IMR-90 (cell line): ENCODE results near the gene ASRGL1. TPM values are rescaled to one million over a fixed set of nuclear protein-coding genes. Genes with fewer than 3 reads are reported as not detected.

Source experiments
- ATAC-seq: fragments of 200-7000 bp; cut with Tn5 transposase; 2 replicates; pipeline ENCODE4 v1.9.1; 2020; ENCODE audit warnings: low read depth, mild to moderate bottlenecking, moderate library complexity
- BruUV-seq: library from RNA; stranded (reverse); fragments of 400-500 nt; replicated peaks from 2 replicates; lab custom pipeline; 2021; lab: Mats Ljungman, UMichigan
- CTCF ChIA-PET: fragments of 300-600 bp; formaldehyde crosslinking; extraction: SDS; loops from one replicate; lab custom pipeline; 2021; ENCODE audit warnings: antibody characterized with exemption; lab: Yijun Ruan, JAX
- POLR2A ChIA-PET: fragments of 300-600 bp; sonication (Branson Sonifier 250); formaldehyde crosslinking; loops from one replicate; lab custom pipeline; 2022; ENCODE audit warnings: antibody characterized with exemption; ENCODE audit not compliant: unreplicated experiment; lab: Charles Lee
- DNase-seq: peaks from one replicate; pipeline ENCODE4 v3.0.0; 2013
- H2AFZ ChIP-seq: replicated peaks from 2 replicates; pipeline ENCODE3; 2013; ENCODE audit warnings: low read length, mild to moderate bottlenecking; ENCODE audit not compliant: poor library complexity
- H2AK5ac ChIP-seq: 2 replicates; pipeline ENCODE4 v1.6.1; 2013; ENCODE audit warnings: low read depth, low read length, inconsistent platforms
- H2AK9ac ChIP-seq: replicated peaks from 2 replicates; pipeline ENCODE3; 2013; ENCODE audit warnings: mild to moderate bottlenecking, low read depth, low read length, moderate library complexity; ENCODE audit not compliant: poor library complexity
- H2BK120ac ChIP-seq: 2 replicates; pipeline ENCODE4 v1.6.1; 2013; ENCODE audit warnings: low read depth, low read length, inconsistent platforms
- H2BK15ac ChIP-seq: 3 replicates; pipeline ENCODE4 v1.6.1; 2013; ENCODE audit warnings: low read depth, low read length, inconsistent platforms
- H2BK20ac ChIP-seq: 2 replicates; pipeline ENCODE4 v1.6.1; 2013; ENCODE audit warnings: low read depth, mild to moderate bottlenecking, inconsistent platforms, low read length, moderate library complexity
- H2BK5ac ChIP-seq: 2 replicates; pipeline ENCODE4 v1.6.1; 2013; ENCODE audit warnings: mild to moderate bottlenecking, low read depth, low read length, inconsistent platforms; ENCODE audit not compliant: poor library complexity, severe bottlenecking
- H3K14ac ChIP-seq: replicated peaks from 2 replicates; pipeline ENCODE4 v1.6.1; 2013; ENCODE audit warnings: low read depth, low read length, inconsistent platforms
- H3K18ac ChIP-seq: 2 replicates; pipeline ENCODE4 v1.6.1; 2013; ENCODE audit warnings: low read depth, low read length, control low read depth
- H3K23ac ChIP-seq: 2 replicates; pipeline ENCODE4 v1.6.1; 2013; ENCODE audit warnings: low read depth, low read length, inconsistent platforms
- H3K27ac ChIP-seq: 2 replicates; pipeline ENCODE4 v1.5.1; 2013; ENCODE audit warnings: mild to moderate bottlenecking, control low read depth, low read length; ENCODE audit not compliant: insufficient read depth
- H3K27me3 ChIP-seq: 2 replicates; pipeline ENCODE4 v1.6.1; 2013; ENCODE audit warnings: low read length; ENCODE audit not compliant: control insufficient read depth, insufficient read depth
- H3K36me3 ChIP-seq: 2 replicates; pipeline ENCODE4 v1.6.1; 2013; ENCODE audit warnings: low read length, mixed read lengths; ENCODE audit not compliant: control insufficient read depth, insufficient read depth
- H3K4ac ChIP-seq: 2 replicates; pipeline ENCODE4 v1.6.1; 2013; ENCODE audit warnings: low read depth, low read length, inconsistent platforms
- H3K4me1 ChIP-seq: 2 replicates; pipeline ENCODE4 v1.6.1; 2013; ENCODE audit warnings: low read length, mixed read lengths; ENCODE audit not compliant: control insufficient read depth, insufficient read depth
- H3K4me2 ChIP-seq: 2 replicates; pipeline ENCODE4 v1.6.1; 2013; ENCODE audit warnings: low read depth, mild to moderate bottlenecking, control low read depth, low read length, moderate library complexity
- H3K4me3 ChIP-seq: 2 replicates; pipeline ENCODE4 v1.5.1; 2013; ENCODE audit warnings: low read depth, mild to moderate bottlenecking, control low read depth, low read length, moderate library complexity; ENCODE audit not compliant: insufficient read depth
- H3K56ac ChIP-seq: 2 replicates; pipeline ENCODE4 v1.6.1; 2013; ENCODE audit warnings: low read length, inconsistent platforms; ENCODE audit not compliant: insufficient read depth; ENCODE audit errors: extremely low read depth
- H3K79me1 ChIP-seq, 2 experiments: 2 replicates each; pipeline ENCODE4 v1.6.1; 2013; ENCODE audit warnings: low read length in 2 of 2, inconsistent platforms in 1 of 2, low read depth in 1 of 2
- H3K9ac ChIP-seq: 2 replicates; pipeline ENCODE4 v1.6.1; 2013; ENCODE audit warnings: low read depth, low read length, control low read depth
- H3K9me1 ChIP-seq: 2 replicates; pipeline ENCODE4 v1.6.1; 2013; ENCODE audit warnings: low read length, inconsistent platforms; ENCODE audit not compliant: insufficient read depth
- H3K9me3 ChIP-seq: 2 replicates; pipeline ENCODE4 v1.6.1; 2013; ENCODE audit warnings: low read length; ENCODE audit not compliant: control insufficient read depth, insufficient read depth
- H4K20me1 ChIP-seq: 2 replicates; pipeline ENCODE4 v1.6.1; 2013; ENCODE audit warnings: low read length, inconsistent platforms; ENCODE audit not compliant: insufficient read depth
- H4K5ac ChIP-seq: 2 replicates; pipeline ENCODE4 v1.6.1; 2013; ENCODE audit warnings: mild to moderate bottlenecking, low read depth, low read length, control low read depth
- H4K8ac ChIP-seq, 2 experiments: 2 replicates each; pipeline ENCODE4 v1.6.1; 2013; ENCODE audit warnings: low read depth in 2 of 2, low read length in 2 of 2, control low read depth in 1 of 2, inconsistent platforms in 1 of 2
- H4K91ac ChIP-seq: 2 replicates; pipeline ENCODE4 v1.6.1; 2013; ENCODE audit warnings: low read depth, low read length, inconsistent platforms; ENCODE audit not compliant: insufficient read depth
- FOS ChIP-seq: fragments of 150-350 bp; IDR thresholded peaks from 2 replicates; pipeline ENCODE4 v1.6.1; 2016; ENCODE audit warnings: low read depth, low read length
- MXI1 ChIP-seq: IDR thresholded peaks from 2 replicates; pipeline ENCODE4 v1.6.1; 2012; ENCODE audit warnings: low read depth, mild to moderate bottlenecking, low read length, moderate library complexity, borderline replicate concordance
- NFE2L2 ChIP-seq: fragments of 150-350 bp; IDR thresholded peaks from 2 replicates; pipeline ENCODE4 v1.6.1; 2016; ENCODE audit warnings: low read depth, mild to moderate bottlenecking, low read length
- RFX5 ChIP-seq: IDR thresholded peaks from 2 replicates; pipeline ENCODE4 v1.8.0; 2012; ENCODE audit warnings: low read depth, mild to moderate bottlenecking, low read length, moderate library complexity
- WGBS, 2 experiments: methylation state at CpG; one replicate each; pipeline versions ENCODE4 v1.1.5 to v1.1.7; 2013; ENCODE audit warnings: missing lambda C conversion rate in 2 of 2; ENCODE audit not compliant: insufficient read length in 1 of 2; ENCODE audit errors: extremely low coverage in 2 of 2; 5-methylcytosine and 5-hydroxymethylcytosine counted together
- dilution Hi-C: fragments of 300-500 bp; cut with HindIII; formaldehyde crosslinking; loops from one replicate; pipeline ENCODE4 v1.14.3; 2018; ENCODE audit warnings: low sequenced_read_pairs; ENCODE audit not compliant: unreplicated experiment
- in situ Hi-C: fragments of 300-500 bp; cut with MboI; formaldehyde crosslinking; loops from 3 replicates; pipeline ENCODE4 v1.14.3; 2019; ENCODE audit warnings: low sequenced_read_pairs, inconsistent platforms, mixed read lengths
- intact Hi-C: fragments of 100-400 bp; cut with micrococcal nuclease; formaldehyde crosslinking; loops from 2 replicates; pipeline ENCODE4 v1.10.0; 2022
- polyA plus RNA-seq, 3 experiments: library from polyadenylated mRNA; depleted of rRNA; stranded (reverse); fragments of >200 nt; gene quantifications; 2 replicates each; pipeline ENCODE4 v1.2.3, GENCODE V29; 2012; ENCODE audit warnings: low replicate concordance in 1 of 3
- total RNA-seq: library from RNA; depleted of rRNA; stranded (reverse); fragments of >200 nt; gene quantifications from 2 replicates; pipeline ENCODE4 v1.2.3, GENCODE V29; 2012
- TF ChIP-seq, protein P1 (sequence below): fragments of 150-350 bp; IDR thresholded peaks from 2 replicates; pipeline ENCODE4 v1.6.1; 2017; ENCODE audit warnings: mild to moderate bottlenecking, antibody characterized with exemption, low read length, low read depth

The ASRGL1 gene
- total and polyA plus RNA-seq, 2 of the 4 experiments (the other 2 are of a cell fraction), result 0.72 TPM; not detected in 1

DNA sequence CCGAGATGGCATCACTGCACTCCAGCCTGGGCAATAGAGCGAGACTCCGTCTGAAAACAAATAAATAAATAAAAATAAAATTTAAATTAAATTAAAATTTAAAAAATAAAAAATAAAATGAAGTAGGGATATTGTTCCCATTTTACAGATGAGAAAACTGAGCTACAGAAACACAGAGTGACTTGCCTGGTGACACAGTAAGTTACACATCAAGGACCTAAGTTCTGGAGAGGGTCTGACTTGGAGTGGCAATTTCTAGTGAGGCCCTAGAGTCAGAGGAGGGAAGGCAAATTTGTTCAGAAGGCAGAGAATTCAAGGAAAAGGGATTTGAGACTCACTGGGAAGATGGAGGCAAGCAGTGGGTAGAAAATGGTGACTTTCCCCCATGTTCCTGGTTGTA lies 83.6 kb downstream of the ASRGL1 start:
- POLR2A ChIA-PET, result no interaction called here
- BruUV-seq, result no TSS peak
- CTCF ChIA-PET, result interaction anchor here (1.0 to 1.9 kb wide), 2 partner anchors 113 to 140 kb away, joined by 3 to 8 read pairs; no protein-coding TSS in a partner anchor
- no peak overlapping the region for H3K56ac ChIP-seq
- H3K9ac ChIP-seq, result no peak overlapping the region
- no peak overlapping the region for H4K5ac ChIP-seq
- H3K4me3 ChIP-seq, result no peak overlapping the region
- no peaks in the 10 kb centered on the region for H3K36me3 ChIP-seq
- no peak overlapping the region for H2BK5ac ChIP-seq
- intact Hi-C loops (no loop called here), in situ Hi-C loops (loop anchor here (5.0 kb wide), 1 partner anchor 131 kb away; no protein-coding TSS in a partner anchor), dilution Hi-C loops (no loop called here)
- H2BK120ac ChIP-seq, result no peak overlapping the region
- H2BK15ac ChIP-seq, result no peak overlapping the region
- no peak overlapping the region for H2AFZ ChIP-seq
- no peaks in the 10 kb centered on the region for H3K27me3 ChIP-seq
- no CpG with 5 or more reads among the region's 3 CpGs for WGBS, 2 experiments
- no peak overlapping the region for H3K4ac ChIP-seq
- no peak overlapping the region for H3K4me2 ChIP-seq
- no peak overlapping the region for H2AK9ac ChIP-seq
- H3K14ac ChIP-seq, result no peak overlapping the region
- DNase-seq, result no peak
- no peak overlapping the region for H3K27ac ChIP-seq
- no peak overlapping the region for H4K8ac ChIP-seq
- H3K23ac ChIP-seq, result no peak overlapping the region
- no peak for TF ChIP-seq NFE2L2
- TF ChIP-seq, protein P1, sequence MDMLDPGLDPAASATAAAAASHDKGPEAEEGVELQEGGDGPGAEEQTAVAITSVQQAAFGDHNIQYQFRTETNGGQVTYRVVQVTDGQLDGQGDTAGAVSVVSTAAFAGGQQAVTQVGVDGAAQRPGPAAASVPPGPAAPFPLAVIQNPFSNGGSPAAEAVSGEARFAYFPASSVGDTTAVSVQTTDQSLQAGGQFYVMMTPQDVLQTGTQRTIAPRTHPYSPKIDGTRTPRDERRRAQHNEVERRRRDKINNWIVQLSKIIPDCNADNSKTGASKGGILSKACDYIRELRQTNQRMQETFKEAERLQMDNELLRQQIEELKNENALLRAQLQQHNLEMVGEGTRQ, result no peak
- TF ChIP-seq FOS, result no peak
- TF ChIP-seq MXI1, result no peak
- TF ChIP-seq RFX5, result no peak
- H3K9me3 ChIP-seq, result no peaks in the 10 kb centered on the region
- H3K18ac ChIP-seq, result no peak overlapping the region
- no peaks in the 10 kb centered on the region for H4K20me1 ChIP-seq
- no peak for ATAC-seq
- no peak overlapping the region for H2BK20ac ChIP-seq
- H4K91ac ChIP-seq, result no peak overlapping the region
- H3K9me1 ChIP-seq, result no peaks in the 10 kb centered on the region
- peaks cover 7% of the 10 kb centered on the region for H3K4me1 ChIP-seq
- peak overlapping the region; percentile 58; the same call in 1 of the 2 replicates for H2AK5ac ChIP-seq
- peaks cover 0 to 5% of the 10 kb centered on the region in 2 experiments; a peak in 1 of 4 replicates for H3K79me1 ChIP-seq
